ENCODE measurements around the gene RASGRF1. TPM values are rescaled to one million over a fixed set of nuclear protein-coding genes. Genes with fewer than 3 reads are reported as not detected.

Gene RASGRF1
- polyA plus RNA-seq, 1 donor (not counting 4 experiments of a cell fraction or from before 2014, with no cell fraction given): 0.08 TPM

GRCh38 chr15:78925076-78925624, 165.4 kb downstream of the RASGRF1 start:
- Histone ChIP-seq H3K79me2 (ENCODE audit: control insufficient read depth, insufficient read depth, low read length) (no peaks in the 10 kb centered on the region), H3K27me3 (ENCODE audit: control insufficient read depth, extremely low read depth, insufficient read depth, low read length) (no peaks in the 10 kb centered on the region), H3K9me1 (ENCODE audit: control insufficient read depth, extremely low read depth, insufficient read depth, low read length) (no peaks in the 10 kb centered on the region), H4K20me1 (ENCODE audit: control insufficient read depth, extremely low read depth, insufficient read depth, low read length) (no peaks in the 10 kb centered on the region), H3K4me1 (ENCODE audit: control insufficient read depth, extremely low read depth, insufficient read depth, low read length) (peaks cover 6% of the 10 kb centered on the region), H2AFZ (ENCODE audit: control insufficient read depth, low read length) (no peak overlapping the region), H3K9me3 (ENCODE audit: control insufficient read depth, low read depth, low read length) (no peaks in the 10 kb centered on the region), H3K9ac (ENCODE audit: control insufficient read depth, extremely low read depth, insufficient read depth, low read length) (no peak overlapping the region), H3K4me3 (ENCODE audit: control insufficient read depth in 2 of 3, extremely low read depth in 1 of 3, insufficient read depth in 2 of 3, low read depth in 1 of 3, low read length in 3 of 3) (no peak overlapping the region), H3K27ac (ENCODE audit: control insufficient read depth, insufficient read depth, low read length) (no peak overlapping the region), H3K36me3 (ENCODE audit: control insufficient read depth in 2 of 2, extremely low read depth in 1 of 2, insufficient read depth in 2 of 2, low read length in 2 of 2) (peaks cover 8 to 26% of the 10 kb centered on the region in 2 experiments), H3K4me2 (ENCODE audit: control insufficient read depth, extremely low read depth, insufficient read depth, low read depth, low read length) (no peak overlapping the region)
- FAIRE-seq (no peak), DNase-seq (ENCODE audit: low read depth, low spot score) (no peak)
- dilution Hi-C loops (cut with MboI; ENCODE audit: extremely low pct_ligation_motif_present, low sequenced_read_pairs): no loop called here
- no peak for TF ChIP-seq CTCF (optimal IDR thresholded peaks at IDR 0.05 in 1 of 3, IDR thresholded peaks at IDR 0.05 in 1 of 3, conservative IDR thresholded peaks at IDR 0.05 in 1 of 3; ENCODE audit: extremely low read depth in 1 of 3, insufficient read depth in 2 of 3, low read length in 3 of 3)
- no peak for TF ChIP-seq EZH2 (IDR thresholded peaks at IDR 0.05; ENCODE audit: low read length)

GRCh38 chr15:78923480-78924360, 166.9 kb downstream of the RASGRF1 start:
- no peak for TF ChIP-seq CTCF (optimal IDR thresholded peaks at IDR 0.05 in 1 of 3, IDR thresholded peaks at IDR 0.05 in 1 of 3, conservative IDR thresholded peaks at IDR 0.05 in 1 of 3; ENCODE audit: extremely low read depth in 1 of 3, insufficient read depth in 2 of 3, low read length in 3 of 3)
- TF ChIP-seq EZH2 (IDR thresholded peaks at IDR 0.05; ENCODE audit: low read length): no peak
- Histone ChIP-seq H3K9ac (ENCODE audit: control insufficient read depth, extremely low read depth, insufficient read depth, low read length) (no peak overlapping the region), H3K27me3 (ENCODE audit: control insufficient read depth, extremely low read depth, insufficient read depth, low read length) (no peaks in the 10 kb centered on the region), H2AFZ (ENCODE audit: control insufficient read depth, low read length) (no peak overlapping the region), H3K4me3 (ENCODE audit: control insufficient read depth in 2 of 3, extremely low read depth in 1 of 3, insufficient read depth in 2 of 3, low read depth in 1 of 3, low read length in 3 of 3) (no peak overlapping the region), H3K36me3 (ENCODE audit: control insufficient read depth in 2 of 2, extremely low read depth in 1 of 2, insufficient read depth in 2 of 2, low read length in 2 of 2) (peaks cover 8 to 27% of the 10 kb centered on the region in 2 experiments), H3K4me2 (ENCODE audit: control insufficient read depth, extremely low read depth, insufficient read depth, low read depth, low read length) (no peak overlapping the region), H3K27ac (ENCODE audit: control insufficient read depth, insufficient read depth, low read length) (no peak overlapping the region), H3K9me3 (ENCODE audit: control insufficient read depth, low read depth, low read length) (no peaks in the 10 kb centered on the region), H4K20me1 (ENCODE audit: control insufficient read depth, extremely low read depth, insufficient read depth, low read length) (no peaks in the 10 kb centered on the region), H3K9me1 (ENCODE audit: control insufficient read depth, extremely low read depth, insufficient read depth, low read length) (no peaks in the 10 kb centered on the region), H3K79me2 (ENCODE audit: control insufficient read depth, insufficient read depth, low read length) (no peaks in the 10 kb centered on the region), H3K4me1 (ENCODE audit: control insufficient read depth, extremely low read depth, insufficient read depth, low read length) (no peaks in the 10 kb centered on the region)
- no peak for DNase-seq (ENCODE audit: low read depth, low spot score)
- no peak for FAIRE-seq
- dilution Hi-C loops (cut with MboI; ENCODE audit: extremely low pct_ligation_motif_present, low sequenced_read_pairs): no loop called here
